IMR-90 (cell line): ENCODE results near the gene C5orf24. TPM values are rescaled to one million over a fixed set of nuclear protein-coding genes. Genes with fewer than 3 reads are reported as not detected.

ENCODE experiments used
- ATAC-seq: fragments of 200-7000 bp; cut with Tn5 transposase; 2 replicates; pipeline ENCODE4 v1.9.1; 2020; ENCODE audit warnings: low read depth, mild to moderate bottlenecking, moderate library complexity
- BruUV-seq: library from RNA; stranded (reverse); fragments of 400-500 nt; replicated peaks from 2 replicates; lab custom pipeline; 2021; lab: Mats Ljungman, UMichigan
- CTCF ChIA-PET: fragments of 300-600 bp; formaldehyde crosslinking; extraction: SDS; loops from one replicate; lab custom pipeline; 2021; ENCODE audit warnings: antibody characterized with exemption; lab: Yijun Ruan, JAX
- POLR2A ChIA-PET: fragments of 300-600 bp; sonication (Branson Sonifier 250); formaldehyde crosslinking; loops from one replicate; lab custom pipeline; 2022; ENCODE audit warnings: antibody characterized with exemption; ENCODE audit not compliant: unreplicated experiment; lab: Charles Lee
- DNase-seq: peaks from one replicate; pipeline ENCODE4 v3.0.0; 2013
- H2AFZ ChIP-seq: replicated peaks from 2 replicates; pipeline ENCODE3; 2013; ENCODE audit warnings: low read length, mild to moderate bottlenecking; ENCODE audit not compliant: poor library complexity
- H2AK5ac ChIP-seq: 2 replicates; pipeline ENCODE4 v1.6.1; 2013; ENCODE audit warnings: low read depth, low read length, inconsistent platforms
- H2AK9ac ChIP-seq: replicated peaks from 2 replicates; pipeline ENCODE3; 2013; ENCODE audit warnings: mild to moderate bottlenecking, low read depth, low read length, moderate library complexity; ENCODE audit not compliant: poor library complexity
- H2BK120ac ChIP-seq: 2 replicates; pipeline ENCODE4 v1.6.1; 2013; ENCODE audit warnings: low read depth, low read length, inconsistent platforms
- H2BK15ac ChIP-seq: 3 replicates; pipeline ENCODE4 v1.6.1; 2013; ENCODE audit warnings: low read depth, low read length, inconsistent platforms
- H2BK20ac ChIP-seq: 2 replicates; pipeline ENCODE4 v1.6.1; 2013; ENCODE audit warnings: low read depth, mild to moderate bottlenecking, inconsistent platforms, low read length, moderate library complexity
- H2BK5ac ChIP-seq: 2 replicates; pipeline ENCODE4 v1.6.1; 2013; ENCODE audit warnings: mild to moderate bottlenecking, low read depth, low read length, inconsistent platforms; ENCODE audit not compliant: poor library complexity, severe bottlenecking
- H3K14ac ChIP-seq: replicated peaks from 2 replicates; pipeline ENCODE4 v1.6.1; 2013; ENCODE audit warnings: low read depth, low read length, inconsistent platforms
- H3K18ac ChIP-seq: 2 replicates; pipeline ENCODE4 v1.6.1; 2013; ENCODE audit warnings: low read depth, low read length, control low read depth
- H3K23ac ChIP-seq: 2 replicates; pipeline ENCODE4 v1.6.1; 2013; ENCODE audit warnings: low read depth, low read length, inconsistent platforms
- H3K27ac ChIP-seq: 2 replicates; pipeline ENCODE4 v1.5.1; 2013; ENCODE audit warnings: mild to moderate bottlenecking, control low read depth, low read length; ENCODE audit not compliant: insufficient read depth
- H3K27me3 ChIP-seq: 2 replicates; pipeline ENCODE4 v1.6.1; 2013; ENCODE audit warnings: low read length; ENCODE audit not compliant: control insufficient read depth, insufficient read depth
- H3K36me3 ChIP-seq: 2 replicates; pipeline ENCODE4 v1.6.1; 2013; ENCODE audit warnings: low read length, mixed read lengths; ENCODE audit not compliant: control insufficient read depth, insufficient read depth
- H3K4ac ChIP-seq: 2 replicates; pipeline ENCODE4 v1.6.1; 2013; ENCODE audit warnings: low read depth, low read length, inconsistent platforms
- H3K4me1 ChIP-seq: 2 replicates; pipeline ENCODE4 v1.6.1; 2013; ENCODE audit warnings: low read length, mixed read lengths; ENCODE audit not compliant: control insufficient read depth, insufficient read depth
- H3K4me2 ChIP-seq: 2 replicates; pipeline ENCODE4 v1.6.1; 2013; ENCODE audit warnings: low read depth, mild to moderate bottlenecking, control low read depth, low read length, moderate library complexity
- H3K4me3 ChIP-seq: 2 replicates; pipeline ENCODE4 v1.5.1; 2013; ENCODE audit warnings: low read depth, mild to moderate bottlenecking, control low read depth, low read length, moderate library complexity; ENCODE audit not compliant: insufficient read depth
- H3K56ac ChIP-seq: 2 replicates; pipeline ENCODE4 v1.6.1; 2013; ENCODE audit warnings: low read length, inconsistent platforms; ENCODE audit not compliant: insufficient read depth; ENCODE audit errors: extremely low read depth
- H3K79me1 ChIP-seq, 2 experiments: 2 replicates each; pipeline ENCODE4 v1.6.1; 2013; ENCODE audit warnings: low read length in 2 of 2, inconsistent platforms in 1 of 2, low read depth in 1 of 2
- H3K9ac ChIP-seq: 2 replicates; pipeline ENCODE4 v1.6.1; 2013; ENCODE audit warnings: low read depth, low read length, control low read depth
- H3K9me1 ChIP-seq: 2 replicates; pipeline ENCODE4 v1.6.1; 2013; ENCODE audit warnings: low read length, inconsistent platforms; ENCODE audit not compliant: insufficient read depth
- H3K9me3 ChIP-seq: 2 replicates; pipeline ENCODE4 v1.6.1; 2013; ENCODE audit warnings: low read length; ENCODE audit not compliant: control insufficient read depth, insufficient read depth
- H4K20me1 ChIP-seq: 2 replicates; pipeline ENCODE4 v1.6.1; 2013; ENCODE audit warnings: low read length, inconsistent platforms; ENCODE audit not compliant: insufficient read depth
- H4K5ac ChIP-seq: 2 replicates; pipeline ENCODE4 v1.6.1; 2013; ENCODE audit warnings: mild to moderate bottlenecking, low read depth, low read length, control low read depth
- H4K8ac ChIP-seq, 2 experiments: 2 replicates each; pipeline ENCODE4 v1.6.1; 2013; ENCODE audit warnings: low read depth in 2 of 2, low read length in 2 of 2, control low read depth in 1 of 2, inconsistent platforms in 1 of 2
- H4K91ac ChIP-seq: 2 replicates; pipeline ENCODE4 v1.6.1; 2013; ENCODE audit warnings: low read depth, low read length, inconsistent platforms; ENCODE audit not compliant: insufficient read depth
- BHLHE40 ChIP-seq: fragments of 150-350 bp; IDR thresholded peaks from 2 replicates; pipeline ENCODE4 v1.6.1; 2016; ENCODE audit warnings: mild to moderate bottlenecking, low read depth, low read length
- CEBPB ChIP-seq: IDR thresholded peaks from 2 replicates; pipeline ENCODE4 v1.6.1; 2012; ENCODE audit warnings: low read depth, low read length, improper control_type of control experiment
- CHD1 ChIP-seq: IDR thresholded peaks from 2 replicates; pipeline ENCODE4 v1.6.1; 2012; ENCODE audit warnings: low read depth, low read length, improper control_type of control experiment
- FOS ChIP-seq: fragments of 150-350 bp; IDR thresholded peaks from 2 replicates; pipeline ENCODE4 v1.6.1; 2016; ENCODE audit warnings: low read depth, low read length
- MAFK ChIP-seq: IDR thresholded peaks from 2 replicates; pipeline ENCODE4 v1.6.1; 2012; ENCODE audit warnings: low read depth, low read length, improper control_type of control experiment
- MAZ ChIP-seq: IDR thresholded peaks from 2 replicates; pipeline ENCODE4 v1.6.1; 2012; ENCODE audit warnings: low read depth, mild to moderate bottlenecking, low read length, improper control_type of control experiment, moderate library complexity, borderline replicate concordance
- MXI1 ChIP-seq: IDR thresholded peaks from 2 replicates; pipeline ENCODE4 v1.6.1; 2012; ENCODE audit warnings: low read depth, mild to moderate bottlenecking, low read length, moderate library complexity, borderline replicate concordance
- NFE2L2 ChIP-seq: fragments of 150-350 bp; IDR thresholded peaks from 2 replicates; pipeline ENCODE4 v1.6.1; 2016; ENCODE audit warnings: low read depth, mild to moderate bottlenecking, low read length
- POLR2A ChIP-seq: IDR thresholded peaks from 2 replicates; pipeline ENCODE4 v1.6.1; 2012; ENCODE audit warnings: mild to moderate bottlenecking, low read depth, low read length
- RAD21 ChIP-seq: IDR thresholded peaks from 2 replicates; pipeline ENCODE4 v1.6.1; 2012; ENCODE audit warnings: low read length, improper control_type of control experiment
- RCOR1 ChIP-seq: IDR thresholded peaks from 2 replicates; pipeline ENCODE4 v1.6.1; 2012; ENCODE audit warnings: mild to moderate bottlenecking, low read length, improper control_type of control experiment; ENCODE audit not compliant: insufficient replicate concordance
- RFX5 ChIP-seq: IDR thresholded peaks from 2 replicates; pipeline ENCODE4 v1.8.0; 2012; ENCODE audit warnings: low read depth, mild to moderate bottlenecking, low read length, moderate library complexity
- SMC3 ChIP-seq: fragments of 150-350 bp; IDR thresholded peaks from 2 replicates; pipeline ENCODE4 v1.6.1; 2016; ENCODE audit warnings: low read depth, mild to moderate bottlenecking, antibody characterized with exemption, low read length, moderate library complexity
- USF2 ChIP-seq: fragments of 150-350 bp; IDR thresholded peaks from 2 replicates; pipeline ENCODE4 v1.6.1; 2017; ENCODE audit warnings: mild to moderate bottlenecking, antibody characterized with exemption, low read length, low read depth
- whole genome bisulfite sequencing, 2 experiments: methylation state at CpG; one replicate each; pipeline versions ENCODE4 v1.1.5 to v1.1.7; 2013; ENCODE audit warnings: missing lambda C conversion rate in 2 of 2; ENCODE audit not compliant: insufficient read length in 1 of 2; ENCODE audit errors: extremely low coverage in 2 of 2; 5-methylcytosine and 5-hydroxymethylcytosine counted together
- dilution Hi-C: fragments of 300-500 bp; cut with HindIII; formaldehyde crosslinking; loops from one replicate; pipeline ENCODE4 v1.14.3; 2018; ENCODE audit warnings: low sequenced_read_pairs; ENCODE audit not compliant: unreplicated experiment
- in situ Hi-C: fragments of 300-500 bp; cut with MboI; formaldehyde crosslinking; loops from 3 replicates; pipeline ENCODE4 v1.14.3; 2019; ENCODE audit warnings: low sequenced_read_pairs, inconsistent platforms, mixed read lengths
- intact Hi-C: fragments of 100-400 bp; cut with micrococcal nuclease; formaldehyde crosslinking; loops from 2 replicates; pipeline ENCODE4 v1.10.0; 2022
- polyA plus RNA-seq, 3 experiments: library from polyadenylated mRNA; depleted of rRNA; stranded (reverse); fragments of >200 nt; gene quantifications; 2 replicates each; pipeline ENCODE4 v1.2.3, GENCODE V29; 2012; ENCODE audit warnings: low replicate concordance in 1 of 3
- total RNA-seq: library from RNA; depleted of rRNA; stranded (reverse); fragments of >200 nt; gene quantifications from 2 replicates; pipeline ENCODE4 v1.2.3, GENCODE V29; 2012
- TF ChIP-seq, protein P1 (sequence below): fragments of 150-350 bp; IDR thresholded peaks from 2 replicates; pipeline ENCODE4 v1.6.1; 2016; ENCODE audit warnings: low read depth, mild to moderate bottlenecking, low read length, moderate library complexity, borderline replicate concordance
- TF ChIP-seq, protein P2 (sequence below): conservative IDR thresholded peaks from 2 replicates; pipeline ENCODE4 v1.5.1; 2012; ENCODE audit warnings: mild to moderate bottlenecking, low read depth, low read length, improper control_type of control experiment

The C5orf24 gene
- total and polyA plus RNA-seq, 2 of the 4 experiments (the other 2 are of a cell fraction): 29.8 to 44.9 TPM

- Histone ChIP-seq H4K91ac (no peak overlapping the region), H3K9me3 (no peaks in the 10 kb centered on the region), H3K4ac (no peak overlapping the region), H3K36me3 (peaks cover 10% of the 10 kb centered on the region), H4K5ac (no peak overlapping the region), H3K4me3 (no peak overlapping the region), H2AK9ac (no peak overlapping the region), H3K79me1 (peaks cover 0 to 39% of the 10 kb centered on the region in 2 experiments; a peak in 3 of 4 replicates), H3K14ac (no peak overlapping the region), H3K23ac (no peak overlapping the region), H2AK5ac (no peak overlapping the region), H3K9me1 (peaks cover 14% of the 10 kb centered on the region), H2BK5ac (no peak overlapping the region), H2BK15ac (no peak overlapping the region), H3K27me3 (no peaks in the 10 kb centered on the region), H2AFZ (no peak overlapping the region), H4K8ac (no peak overlapping the region), H3K4me2 (no peak overlapping the region), H3K4me1 (peaks cover 10% of the 10 kb centered on the region), H3K18ac (no peak overlapping the region), H3K9ac (no peak overlapping the region), H3K56ac (no peak overlapping the region), H3K27ac (no peak overlapping the region), H2BK120ac (no peak overlapping the region), H4K20me1 (no peaks in the 10 kb centered on the region), H2BK20ac (no peak overlapping the region)
- in situ Hi-C loops (no loop called here), dilution Hi-C loops (no loop called here), intact Hi-C loops (no loop called here)
- TF ChIP-seq BHLHE40: no peak
- TF ChIP-seq, protein P1, sequence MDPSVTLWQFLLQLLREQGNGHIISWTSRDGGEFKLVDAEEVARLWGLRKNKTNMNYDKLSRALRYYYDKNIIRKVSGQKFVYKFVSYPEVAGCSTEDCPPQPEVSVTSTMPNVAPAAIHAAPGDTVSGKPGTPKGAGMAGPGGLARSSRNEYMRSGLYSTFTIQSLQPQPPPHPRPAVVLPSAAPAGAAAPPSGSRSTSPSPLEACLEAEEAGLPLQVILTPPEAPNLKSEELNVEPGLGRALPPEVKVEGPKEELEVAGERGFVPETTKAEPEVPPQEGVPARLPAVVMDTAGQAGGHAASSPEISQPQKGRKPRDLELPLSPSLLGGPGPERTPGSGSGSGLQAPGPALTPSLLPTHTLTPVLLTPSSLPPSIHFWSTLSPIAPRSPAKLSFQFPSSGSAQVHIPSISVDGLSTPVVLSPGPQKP: no peak
- TF ChIP-seq RCOR1: no peak
- TF ChIP-seq CHD1: no peak
- no peak for TF ChIP-seq NFE2L2
- TF ChIP-seq RFX5: no peak
- no peak for TF ChIP-seq USF2
- TF ChIP-seq, protein P2, sequence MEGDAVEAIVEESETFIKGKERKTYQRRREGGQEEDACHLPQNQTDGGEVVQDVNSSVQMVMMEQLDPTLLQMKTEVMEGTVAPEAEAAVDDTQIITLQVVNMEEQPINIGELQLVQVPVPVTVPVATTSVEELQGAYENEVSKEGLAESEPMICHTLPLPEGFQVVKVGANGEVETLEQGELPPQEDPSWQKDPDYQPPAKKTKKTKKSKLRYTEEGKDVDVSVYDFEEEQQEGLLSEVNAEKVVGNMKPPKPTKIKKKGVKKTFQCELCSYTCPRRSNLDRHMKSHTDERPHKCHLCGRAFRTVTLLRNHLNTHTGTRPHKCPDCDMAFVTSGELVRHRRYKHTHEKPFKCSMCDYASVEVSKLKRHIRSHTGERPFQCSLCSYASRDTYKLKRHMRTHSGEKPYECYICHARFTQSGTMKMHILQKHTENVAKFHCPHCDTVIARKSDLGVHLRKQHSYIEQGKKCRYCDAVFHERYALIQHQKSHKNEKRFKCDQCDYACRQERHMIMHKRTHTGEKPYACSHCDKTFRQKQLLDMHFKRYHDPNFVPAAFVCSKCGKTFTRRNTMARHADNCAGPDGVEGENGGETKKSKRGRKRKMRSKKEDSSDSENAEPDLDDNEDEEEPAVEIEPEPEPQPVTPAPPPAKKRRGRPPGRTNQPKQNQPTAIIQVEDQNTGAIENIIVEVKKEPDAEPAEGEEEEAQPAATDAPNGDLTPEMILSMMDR: no peak
- TF ChIP-seq SMC3: no peak
- TF ChIP-seq MXI1: no peak
- TF ChIP-seq MAFK: no peak
- TF ChIP-seq POLR2A: no peak
- no peak for TF ChIP-seq FOS
- no peak for TF ChIP-seq MAZ
- no peak for TF ChIP-seq CEBPB
- TF ChIP-seq RAD21: no peak
- DNase-seq (no peak), ATAC-seq (no peak)
- ChIA-PET CTCF (no interaction called here), POLR2A (no interaction called here)
- no TSS peak for BruUV-seq
- 100% methylated on average over 1 of the region's 3 CpGs; no CpG with 5 or more reads in 1 of the 2 experiments for whole genome bisulfite sequencing, 2 experiments
Observed at GRCh38 chr5:134840811-134841210, 5.0 kb upstream of the C5orf24 start.
